Uterus (tissue), 2 donors: Measurements from ENCODE around the gene SUDS3.

Source experiments
- CTCF ChIP-seq, 4 experiments: fragments of 200-600 bp in 2 of 4; fragments of 450-650 bp in 2 of 4; sonication (generic) in 2 of 4; IDR thresholded peaks; one replicate each; pipeline ENCODE4 v1.5.1; 2016 to 2019; ENCODE audit warnings: antibody characterized with exemption in 4 of 4, mild to moderate bottlenecking in 2 of 4, moderate library complexity in 1 of 4
- POLR2A ChIP-seq, 2 donors: fragments of 450-650 bp; IDR thresholded peaks; one replicate each; pipeline ENCODE4 v1.6.1; 2016; ENCODE audit warnings: antibody characterized with exemption in 2 of 2, mild to moderate bottlenecking in 1 of 2, moderate library complexity in 1 of 2

DNA sequence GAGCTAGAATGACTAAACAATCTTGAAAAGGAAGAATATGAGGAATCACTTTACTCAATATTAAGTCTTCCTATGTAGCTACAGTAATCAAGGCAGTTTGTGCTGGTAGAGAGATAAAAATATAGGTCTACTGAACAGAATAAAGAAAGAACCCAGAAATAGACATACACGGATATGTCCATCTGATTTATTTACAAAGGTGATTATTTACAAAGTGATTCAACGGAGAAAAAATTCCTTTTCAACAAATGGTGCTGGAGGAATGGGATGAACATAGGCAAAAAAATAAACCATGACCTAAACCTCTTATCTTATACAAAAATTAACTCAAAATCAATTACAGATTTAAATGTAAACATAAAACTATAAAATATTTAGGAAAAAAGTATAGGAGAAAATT lies 40.2 kb upstream of the SUDS3 start:
- TF ChIP-seq CTCF (IDR thresholded peaks at IDR 0.05) (no peak), POLR2A (IDR thresholded peaks at IDR 0.05) (no peak)
